Activated CD8-positive, alpha-beta memory T cell treated with anti-CD3 and anti-CD28 coated beads, Interleukin-2, amount 50 U/mL, for 1 hour (primary cell): ENCODE results near the gene SLC24A3.
"Not testable (repeated sequence)": the region's sequence is repeated elsewhere in the genome, so short reads cannot be mapped to it uniquely, and the experiment has no call there.

ENCODE experiments used
- DNase-seq: peaks from one replicate; pipeline ENCODE4 v3.0.0-alpha.2; 2020; ENCODE audit errors: extremely low read depth

The SLC24A3 gene

GRCh38 chr20:19631410-19631809 lies 419.0 kb downstream of the SLC24A3 start:
- DNase-seq = no peak

GRCh38 chr20:19633985-19634384 lies 421.5 kb downstream of the SLC24A3 start:
- DNase-seq = no peak

DNA sequence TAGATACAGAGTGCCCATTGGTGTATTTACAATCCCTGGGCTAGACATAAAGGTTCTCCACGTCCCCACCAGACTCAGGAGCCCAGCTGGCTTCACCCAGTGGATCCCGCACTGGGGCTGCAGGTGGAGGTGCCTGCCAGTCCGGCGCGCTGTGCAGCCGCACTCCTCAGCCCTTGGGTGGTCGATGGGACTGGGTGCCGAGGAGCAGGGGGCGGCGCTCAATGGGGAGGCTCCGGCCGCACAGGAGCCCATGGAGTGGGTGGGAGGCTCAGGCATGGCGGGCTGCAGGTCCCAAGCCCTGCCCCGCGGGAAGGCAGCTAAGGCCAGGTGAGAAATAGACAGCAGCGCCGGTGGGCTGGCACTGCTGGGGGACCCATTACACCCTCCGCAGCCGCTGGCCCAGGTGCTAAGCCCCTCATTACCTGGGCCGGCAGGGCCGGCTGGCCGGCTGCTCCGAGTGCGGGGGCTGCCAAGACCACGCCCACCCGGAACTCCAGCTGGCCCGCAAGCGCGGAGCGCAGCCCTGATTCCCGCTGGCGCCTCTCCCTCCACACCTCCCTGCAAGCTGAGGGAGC lies 427.1 kb downstream of the SLC24A3 start:
- DNase-seq = not testable (repeated sequence)

- DNase-seq = no peak
Measured at GRCh38 chr20:19642860-19643259, 430.4 kb downstream of the SLC24A3 start.

DNA sequence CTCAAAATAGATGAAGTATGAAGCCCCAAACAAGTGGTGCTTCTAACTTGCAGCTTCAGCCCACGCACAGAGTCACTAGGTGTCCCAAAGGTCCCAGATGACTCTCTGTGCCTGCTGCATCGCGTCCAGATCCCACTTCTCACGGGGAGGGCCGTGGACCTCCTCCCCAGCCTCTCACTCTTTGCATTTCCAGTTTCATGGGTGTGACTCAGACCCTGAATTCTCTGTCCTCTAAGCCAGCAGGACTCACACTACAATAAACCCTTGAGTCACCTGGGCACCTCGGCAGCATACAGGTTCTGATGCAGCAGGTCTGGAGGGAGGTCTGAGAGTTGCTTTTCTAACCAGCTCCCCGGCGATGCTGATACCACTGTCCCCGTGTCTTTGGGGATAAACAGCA lies 431.6 kb downstream of the SLC24A3 start:
- DNase-seq = no peak

DNA sequence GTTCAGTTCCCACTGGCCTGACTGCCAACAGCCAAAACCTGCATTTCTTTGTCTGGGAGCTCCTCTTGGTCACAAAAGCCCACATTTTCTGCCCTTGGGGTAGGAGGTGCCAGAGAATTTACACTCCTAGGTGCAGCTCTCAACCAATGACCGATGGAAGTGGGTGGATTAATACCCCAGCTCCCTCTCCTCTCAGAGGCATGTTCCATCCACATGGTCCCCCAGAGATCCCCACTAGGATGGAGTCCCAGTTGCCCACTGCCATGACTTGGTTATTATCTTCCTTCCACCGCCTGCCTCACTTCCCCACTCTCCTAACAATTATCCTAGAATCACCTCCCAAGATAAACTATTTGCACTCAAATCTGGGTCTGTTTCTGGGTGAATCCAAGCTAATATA lies 434.5 kb downstream of the SLC24A3 start:
- DNase-seq = no peak

DNA sequence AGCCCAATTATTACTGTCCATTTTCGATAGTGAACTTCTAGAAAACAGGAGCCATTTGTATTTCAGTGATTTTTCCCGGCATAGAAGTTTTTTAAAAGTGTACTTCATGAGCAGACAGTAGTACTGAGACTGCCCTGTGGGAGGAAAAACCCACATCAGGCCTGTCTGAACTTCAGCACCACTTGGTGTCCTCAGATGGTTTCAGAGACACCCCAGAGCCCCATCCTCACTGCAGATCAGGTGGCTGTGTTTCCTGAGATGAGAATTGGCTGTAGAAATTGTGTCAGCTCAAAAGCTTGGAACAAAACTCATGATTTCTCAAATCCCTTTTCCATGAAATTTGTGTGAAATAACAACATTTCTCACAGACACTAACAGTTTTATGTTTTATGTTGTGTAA lies 435.6 kb downstream of the SLC24A3 start:
- DNase-seq = no peak

DNA sequence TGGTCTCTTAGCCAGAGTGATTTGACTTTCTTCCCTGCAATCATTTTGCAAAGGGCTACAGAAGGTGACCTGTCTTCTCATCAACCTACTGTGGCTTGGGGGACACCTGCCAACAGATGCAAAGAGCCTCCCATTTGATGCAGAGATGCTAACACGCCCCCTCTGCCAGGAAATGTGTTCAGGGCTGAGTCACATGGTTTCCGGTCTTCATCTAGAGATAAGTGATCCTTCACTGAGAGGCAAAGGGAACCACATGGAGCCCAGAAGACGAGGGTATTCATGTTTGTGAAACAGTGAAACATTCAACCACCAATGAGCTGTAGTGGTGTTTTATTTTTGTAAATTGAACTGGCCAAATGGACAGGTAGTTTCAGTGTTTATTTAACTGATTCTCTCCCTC lies 436.6 kb downstream of the SLC24A3 start:
- DNase-seq = no peak

- no peak for DNase-seq
Measured at GRCh38 chr20:19652591-19653026, 440.2 kb downstream of the SLC24A3 start.

DNA sequence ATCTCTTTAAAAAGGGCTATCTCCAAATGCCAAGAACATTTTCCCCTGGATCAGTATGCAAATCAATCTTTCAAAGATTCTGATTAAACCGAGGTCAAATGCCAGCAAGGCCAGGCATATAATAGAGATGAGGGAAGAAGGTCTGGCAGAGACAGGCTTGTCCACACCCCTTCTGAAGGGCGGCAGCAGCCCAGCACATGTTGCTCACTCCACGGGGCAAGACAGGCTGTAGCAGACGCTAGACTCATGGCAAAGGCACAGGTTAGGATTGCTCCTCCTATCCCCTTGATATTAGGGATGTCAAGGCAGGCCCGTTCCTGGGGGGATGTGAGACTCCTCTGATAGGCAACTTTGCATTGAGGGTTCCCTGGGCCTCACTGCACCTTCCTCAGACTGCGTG lies 440.9 kb downstream of the SLC24A3 start:
- no peak for DNase-seq

DNA sequence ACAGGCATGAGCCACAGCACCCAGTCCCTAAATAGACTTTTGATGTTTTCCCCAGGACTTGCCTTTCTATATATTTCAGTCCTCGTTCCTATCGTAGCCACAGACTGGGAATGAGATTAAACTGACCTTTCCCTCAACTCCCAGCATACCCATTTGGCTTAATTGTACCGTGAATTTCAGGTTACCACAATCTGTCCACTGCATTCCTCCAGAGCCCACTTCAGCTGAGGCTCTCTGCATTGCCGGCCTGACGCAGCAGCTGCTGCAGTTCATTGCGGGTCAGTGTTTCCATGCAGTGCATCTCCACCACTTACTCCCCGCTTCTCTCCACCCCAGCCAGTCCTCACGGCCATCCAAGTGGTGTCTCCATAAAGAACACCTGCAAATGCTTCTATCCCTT lies 442.5 kb downstream of the SLC24A3 start:
- DNase-seq = no peak

- no peak for DNase-seq
Measured at GRCh38 chr20:19658137-19658536, 445.7 kb downstream of the SLC24A3 start.

- no peak for DNase-seq
Measured at GRCh38 chr20:19659448-19659847, 447.0 kb downstream of the SLC24A3 start.

DNA sequence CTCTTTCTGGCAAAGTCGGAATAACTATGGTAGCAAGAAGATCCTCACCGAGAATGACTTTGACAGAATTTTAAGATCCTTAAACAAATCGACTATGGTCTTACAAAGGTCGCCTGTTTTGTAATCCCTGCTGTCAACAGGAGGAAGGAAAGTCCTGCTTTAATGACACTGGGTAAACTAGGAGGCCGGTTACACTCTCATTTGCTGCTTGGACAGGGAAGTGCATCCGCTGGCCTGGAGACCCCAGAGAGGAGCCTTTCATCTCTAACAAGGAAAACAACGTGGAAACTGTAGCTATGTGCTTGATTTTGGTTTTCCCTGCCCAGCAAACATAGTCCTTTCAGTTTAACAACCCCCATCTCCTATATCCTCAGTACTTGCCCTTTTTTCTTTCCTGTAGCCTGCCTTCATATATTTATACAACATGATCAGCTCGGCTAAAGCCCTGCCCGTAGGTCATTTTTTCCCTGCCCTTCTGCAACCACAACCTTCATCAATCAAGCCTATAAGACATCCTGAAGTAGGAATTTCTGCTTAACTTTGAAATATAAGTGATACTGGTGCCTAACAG lies 448.5 kb downstream of the SLC24A3 start:
- DNase-seq = no peak

GRCh38 chr20:19661717-19662636 lies 449.5 kb downstream of the SLC24A3 start:
- DNase-seq = no peak

GRCh38 chr20:19662637-19662995 lies 450.2 kb downstream of the SLC24A3 start:
- DNase-seq = no peak

DNA sequence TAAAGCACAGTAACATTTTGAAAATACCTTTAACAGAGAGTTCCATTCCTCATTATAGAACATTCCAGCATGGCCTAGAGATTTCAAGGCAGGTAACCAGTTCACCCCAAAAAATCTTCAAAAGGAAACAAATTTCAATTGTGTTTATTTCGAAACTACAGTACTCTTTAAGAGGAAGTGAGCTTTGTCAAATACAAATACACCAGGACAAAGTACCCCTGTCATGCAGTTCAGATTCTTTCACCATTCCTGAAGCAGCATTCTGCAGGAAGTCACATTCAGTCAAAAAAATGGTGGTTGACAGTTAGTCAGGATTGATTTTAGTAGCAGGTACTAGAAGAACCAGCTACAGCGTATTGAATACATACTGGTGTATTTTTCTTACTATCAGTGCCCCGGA lies 456.0 kb downstream of the SLC24A3 start:
- no peak for DNase-seq

DNA sequence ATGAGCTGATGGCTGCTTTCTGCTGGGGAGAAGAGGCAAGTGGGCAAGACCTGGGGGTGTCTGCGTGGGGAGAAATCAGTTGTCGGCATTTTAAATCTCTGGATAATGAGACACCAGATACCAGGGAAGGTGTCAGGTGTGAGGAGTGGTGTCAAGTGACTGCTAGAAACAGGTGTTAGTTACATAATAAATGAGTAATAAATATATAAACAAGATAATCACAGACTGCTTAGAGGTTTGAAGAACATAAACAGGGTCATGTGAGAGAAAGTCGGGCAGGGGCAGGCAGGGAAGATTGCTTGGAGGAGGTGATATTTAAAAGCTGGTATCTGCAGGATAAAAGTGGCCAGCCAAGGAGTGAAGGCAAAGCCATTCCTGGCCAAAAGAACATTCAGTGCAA lies 458.4 kb downstream of the SLC24A3 start:
- no peak for DNase-seq

DNA sequence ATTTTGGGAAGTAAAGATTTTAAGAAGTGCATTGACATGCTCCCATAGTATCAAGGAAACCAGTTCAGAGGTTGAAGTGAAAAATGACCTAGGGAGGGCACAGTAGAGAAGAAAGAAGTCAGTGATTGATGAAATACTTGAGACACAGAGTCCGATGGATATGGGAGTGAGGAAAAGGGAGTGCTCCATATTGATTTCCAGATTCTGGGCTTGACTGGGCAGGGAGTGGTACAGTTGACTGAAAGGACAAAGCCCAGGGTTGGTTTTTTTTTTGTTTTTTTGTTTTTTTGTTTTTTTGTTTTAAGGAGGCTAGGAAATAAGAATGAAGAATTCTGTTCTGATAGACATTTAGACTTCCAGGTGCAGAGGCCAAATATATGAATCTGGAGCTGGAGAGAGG lies 458.9 kb downstream of the SLC24A3 start:
- no peak for DNase-seq

GRCh38 chr20:19672498-19672897 lies 460.1 kb downstream of the SLC24A3 start:
- DNase-seq = no peak

DNA sequence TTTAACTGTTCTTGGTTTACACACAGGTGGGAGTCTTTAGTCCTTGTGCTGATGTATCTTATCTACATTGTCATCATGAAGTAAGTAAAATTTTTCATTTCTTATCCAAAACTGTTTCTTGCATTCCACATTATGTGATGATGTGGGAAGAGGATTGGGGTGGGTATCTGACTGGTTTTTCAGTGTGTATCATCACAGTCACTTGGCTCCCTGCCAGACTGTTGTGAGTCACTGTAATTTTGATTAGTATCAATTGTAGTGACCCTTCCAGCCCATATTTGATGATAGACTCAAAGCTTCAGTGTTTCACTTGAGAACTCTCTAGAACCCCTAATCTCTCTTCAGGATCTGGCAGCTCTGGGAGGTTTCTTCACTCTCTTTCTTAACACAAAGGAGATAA lies 461.1 kb downstream of the SLC24A3 start:
- no peak for DNase-seq

DNA sequence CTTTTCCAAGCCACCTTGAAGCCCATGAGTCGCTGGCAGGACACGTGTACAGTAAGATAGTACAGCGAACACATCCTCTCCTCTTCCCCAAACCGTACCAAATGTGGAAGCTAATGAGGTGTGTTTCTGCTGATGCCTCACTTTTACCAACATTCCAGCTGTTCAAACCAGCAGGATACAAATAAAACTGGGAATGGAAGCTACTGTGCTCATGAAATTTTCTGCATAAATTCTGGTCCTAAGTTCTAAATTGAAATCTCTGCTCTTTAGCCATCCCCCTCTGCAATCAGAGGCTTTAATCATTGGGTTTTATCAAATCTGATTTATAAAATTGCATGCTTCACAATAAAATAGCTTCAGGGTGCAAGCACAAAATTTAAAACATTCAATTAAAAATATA lies 463.8 kb downstream of the SLC24A3 start:
- no peak for DNase-seq

DNA sequence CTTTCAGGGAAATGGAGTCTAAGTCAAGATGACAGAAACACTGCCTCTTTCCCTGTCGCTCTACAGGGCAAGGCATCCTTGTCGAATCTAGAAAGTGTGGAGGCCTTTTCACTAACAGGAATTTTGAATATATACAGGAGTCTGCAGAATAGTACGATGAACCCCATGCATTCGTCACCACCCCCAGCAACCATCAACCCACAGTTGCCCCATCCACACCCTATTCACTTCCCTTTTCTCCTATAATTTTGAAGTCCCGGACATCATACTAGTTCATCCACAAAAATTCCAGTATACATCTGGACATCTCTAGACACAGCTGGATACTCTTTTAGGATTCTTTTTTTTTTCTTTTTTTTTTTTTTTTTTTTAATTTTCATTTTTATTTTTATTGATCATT lies 464.9 kb downstream of the SLC24A3 start:
- DNase-seq = no peak
